Keratinocyte (primary cell): ENCODE data around the gene ZNF543.

Source experiments
- EZH2 ChIP-seq: IDR thresholded peaks from one replicate; pipeline ENCODE4 v1.6.1; 2012; ENCODE audit warnings: inconsistent platforms, mild to moderate bottlenecking, low read length, moderate library complexity
- TF ChIP-seq, protein P1 (sequence below), 3 experiments: IDR thresholded peaks in 1 of 3; conservative IDR thresholded peaks in 1 of 3; optimal IDR thresholded peaks in 1 of 3; 2 replicates in 2 of 3; 3 replicates in 1 of 3; pipeline versions ENCODE3 to v1.5.1; 2011; ENCODE audit warnings: low read length in 3 of 3, mild to moderate bottlenecking in 3 of 3, moderate library complexity in 2 of 3, control low read depth in 1 of 3, inconsistent platforms in 1 of 3; ENCODE audit not compliant: insufficient read depth in 2 of 3; ENCODE audit errors: extremely low read depth in 1 of 3

DNA sequence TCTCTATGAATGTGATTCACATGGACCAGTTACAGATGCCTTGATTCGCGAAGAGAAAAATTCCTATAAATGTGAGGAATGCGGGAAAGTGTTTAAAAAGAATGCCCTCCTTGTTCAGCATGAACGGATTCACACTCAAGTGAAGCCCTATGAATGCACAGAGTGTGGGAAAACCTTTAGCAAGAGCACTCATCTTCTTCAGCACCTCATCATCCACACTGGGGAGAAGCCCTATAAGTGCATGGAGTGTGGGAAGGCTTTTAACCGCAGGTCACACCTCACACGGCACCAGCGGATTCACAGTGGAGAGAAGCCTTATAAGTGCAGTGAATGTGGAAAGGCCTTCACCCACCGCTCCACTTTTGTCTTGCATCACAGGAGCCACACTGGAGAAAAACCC lies 7.7 kb downstream of the ZNF543 start:
- TF ChIP-seq, protein P1, sequence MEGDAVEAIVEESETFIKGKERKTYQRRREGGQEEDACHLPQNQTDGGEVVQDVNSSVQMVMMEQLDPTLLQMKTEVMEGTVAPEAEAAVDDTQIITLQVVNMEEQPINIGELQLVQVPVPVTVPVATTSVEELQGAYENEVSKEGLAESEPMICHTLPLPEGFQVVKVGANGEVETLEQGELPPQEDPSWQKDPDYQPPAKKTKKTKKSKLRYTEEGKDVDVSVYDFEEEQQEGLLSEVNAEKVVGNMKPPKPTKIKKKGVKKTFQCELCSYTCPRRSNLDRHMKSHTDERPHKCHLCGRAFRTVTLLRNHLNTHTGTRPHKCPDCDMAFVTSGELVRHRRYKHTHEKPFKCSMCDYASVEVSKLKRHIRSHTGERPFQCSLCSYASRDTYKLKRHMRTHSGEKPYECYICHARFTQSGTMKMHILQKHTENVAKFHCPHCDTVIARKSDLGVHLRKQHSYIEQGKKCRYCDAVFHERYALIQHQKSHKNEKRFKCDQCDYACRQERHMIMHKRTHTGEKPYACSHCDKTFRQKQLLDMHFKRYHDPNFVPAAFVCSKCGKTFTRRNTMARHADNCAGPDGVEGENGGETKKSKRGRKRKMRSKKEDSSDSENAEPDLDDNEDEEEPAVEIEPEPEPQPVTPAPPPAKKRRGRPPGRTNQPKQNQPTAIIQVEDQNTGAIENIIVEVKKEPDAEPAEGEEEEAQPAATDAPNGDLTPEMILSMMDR (optimal IDR thresholded peaks at IDR 0.05 in 1 of 3, IDR thresholded peaks at IDR 0.05 in 1 of 3, conservative IDR thresholded peaks at IDR 0.05 in 1 of 3; ENCODE audit: extremely low read depth in 1 of 3, insufficient read depth in 2 of 3, low read length in 3 of 3) = no peak
- TF ChIP-seq EZH2 = no peak
